ENCODE measurements around the gene FRAS1. TPM values are rescaled to one million over a fixed set of nuclear protein-coding genes. Genes with fewer than 3 reads are reported as not detected.
A peak's percentile ranks its signal among the peaks of the same experiment; 100 is the strongest.

Gene FRAS1
- total and polyA plus RNA-seq, 12 donors: 0.20 to 2.3 (median 0.84) TPM

GRCh38 chr4:78149751-78150542 lies 92.8 kb downstream of the FRAS1 start:
- TF ChIP-seq POLR2A (IDR thresholded peaks at IDR 0.05): no peak
- TF ChIP-seq, protein P1, sequence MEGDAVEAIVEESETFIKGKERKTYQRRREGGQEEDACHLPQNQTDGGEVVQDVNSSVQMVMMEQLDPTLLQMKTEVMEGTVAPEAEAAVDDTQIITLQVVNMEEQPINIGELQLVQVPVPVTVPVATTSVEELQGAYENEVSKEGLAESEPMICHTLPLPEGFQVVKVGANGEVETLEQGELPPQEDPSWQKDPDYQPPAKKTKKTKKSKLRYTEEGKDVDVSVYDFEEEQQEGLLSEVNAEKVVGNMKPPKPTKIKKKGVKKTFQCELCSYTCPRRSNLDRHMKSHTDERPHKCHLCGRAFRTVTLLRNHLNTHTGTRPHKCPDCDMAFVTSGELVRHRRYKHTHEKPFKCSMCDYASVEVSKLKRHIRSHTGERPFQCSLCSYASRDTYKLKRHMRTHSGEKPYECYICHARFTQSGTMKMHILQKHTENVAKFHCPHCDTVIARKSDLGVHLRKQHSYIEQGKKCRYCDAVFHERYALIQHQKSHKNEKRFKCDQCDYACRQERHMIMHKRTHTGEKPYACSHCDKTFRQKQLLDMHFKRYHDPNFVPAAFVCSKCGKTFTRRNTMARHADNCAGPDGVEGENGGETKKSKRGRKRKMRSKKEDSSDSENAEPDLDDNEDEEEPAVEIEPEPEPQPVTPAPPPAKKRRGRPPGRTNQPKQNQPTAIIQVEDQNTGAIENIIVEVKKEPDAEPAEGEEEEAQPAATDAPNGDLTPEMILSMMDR (IDR thresholded peaks at IDR 0.05): no peak

DNA sequence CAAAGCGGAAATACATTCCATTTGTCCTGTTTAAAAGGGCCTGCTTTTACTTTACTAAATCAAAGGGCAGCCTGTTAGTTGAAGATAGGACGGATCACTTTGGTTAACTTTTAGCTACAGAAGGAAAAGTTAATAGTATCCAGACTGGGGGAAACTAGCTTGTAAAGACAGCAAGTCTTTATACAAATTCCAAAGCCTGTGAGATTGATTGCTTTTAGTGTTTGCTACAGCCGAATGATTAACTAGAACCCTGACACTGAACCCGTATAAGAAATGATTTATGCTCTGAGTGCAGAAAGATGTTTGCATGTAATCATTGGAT lies 93.4 kb downstream of the FRAS1 start:
- Histone ChIP-seq H3K27me3 (no peaks in the 10 kb centered on the region), H3K4me1 (replicated peaks in 1 of 2) (no peaks in the 10 kb centered on the region), H3K4me3 (no peak overlapping the region), H3K9me3 (replicated peaks in 1 of 3) (no peaks in the 10 kb centered on the region), H3K27ac (peak overlapping the region in 1 of 5 donors; percentile 21), H3K36me3 (replicated peaks in 1 of 2) (no peaks in the 10 kb centered on the region)
- intact Hi-C loops (cut with DNase I): no loop called here
- TF ChIP-seq, protein P1 (IDR thresholded peaks at IDR 0.05): no peak
- no peak for TF ChIP-seq POLR2A (IDR thresholded peaks at IDR 0.05)
- no peak for DNase-seq
- WGBS, 4 donors: 49 to 61% (median 55%) methylated on average over 4 of the region's 4 CpGs

More at GRCh38 chr4:78149751-78150542, 92.8 kb downstream of the FRAS1 start:
- WGBS, 4 donors: 55 to 71% (median 70%) methylated on average over 7 of the region's 7 CpGs
- DNase-seq: no peak
- intact Hi-C loops (cut with DNase I): no loop called here
- Histone ChIP-seq H3K4me1 (replicated peaks in 1 of 2) (no peaks in the 10 kb centered on the region), H3K4me3 (no peak overlapping the region), H3K27ac (no peak overlapping the region), H3K36me3 (replicated peaks in 1 of 2) (no peaks in the 10 kb centered on the region), H3K27me3 (no peaks in the 10 kb centered on the region), H3K9me3 (replicated peaks in 1 of 3) (no peaks in the 10 kb centered on the region)

DNA sequence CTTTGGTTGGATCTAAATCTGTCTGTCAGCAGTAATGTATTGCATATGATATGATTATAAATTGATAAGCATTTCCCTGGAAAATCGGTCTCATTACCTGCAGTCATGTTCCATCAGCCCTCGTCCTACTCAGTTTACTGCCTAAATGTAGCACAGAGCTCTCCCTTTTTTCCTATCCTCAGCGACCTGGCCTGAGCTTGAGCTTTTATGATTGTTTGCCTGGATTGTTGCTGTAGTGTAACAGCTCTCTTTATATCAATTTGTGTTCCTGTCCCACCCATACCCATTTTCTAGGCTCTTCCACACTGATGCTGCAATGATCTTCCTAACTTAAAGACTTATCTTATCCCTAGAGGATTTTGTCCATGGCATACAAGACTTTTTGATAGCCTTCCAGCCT lies 95.7 kb downstream of the FRAS1 start:
- H3K27ac ChIP-seq: no peak overlapping the region
- no peaks in the 10 kb centered on the region for H3K4me1 ChIP-seq (replicated peaks in 1 of 2)
- no peaks in the 10 kb centered on the region for H3K9me3 ChIP-seq (replicated peaks in 1 of 3)
- WGBS, 4 donors: 74 to 88% (median 79%) methylated on average over 3 of the region's 3 CpGs
- intact Hi-C loops (cut with DNase I): no loop called here
- no peak for DNase-seq
- no peak overlapping the region for H3K4me3 ChIP-seq
- TF ChIP-seq POLR2A (IDR thresholded peaks at IDR 0.05): no peak
- TF ChIP-seq, protein P1 (IDR thresholded peaks at IDR 0.05): no peak
- no peaks in the 10 kb centered on the region for H3K27me3 ChIP-seq
- no peaks in the 10 kb centered on the region for H3K36me3 ChIP-seq (replicated peaks in 1 of 2)

GRCh38 chr4:78154972-78155590 lies 98.0 kb downstream of the FRAS1 start:
- Histone ChIP-seq H3K4me1 (replicated peaks in 1 of 2) (no peaks in the 10 kb centered on the region), H3K4me3 (no peak overlapping the region), H3K27me3 (no peaks in the 10 kb centered on the region), H3K27ac (no peak overlapping the region), H3K9me3 (replicated peaks in 1 of 3) (no peaks in the 10 kb centered on the region), H3K36me3 (replicated peaks in 1 of 2) (no peaks in the 10 kb centered on the region)
- DNase-seq: no peak
- TF ChIP-seq POLR2A (IDR thresholded peaks at IDR 0.05): no peak
- TF ChIP-seq, protein P1 (IDR thresholded peaks at IDR 0.05): no peak
- 86 to 100% (median 90%) methylated on average over 1 of the region's 1 CpG for WGBS, 4 donors
- intact Hi-C loops (cut with DNase I): no loop called here
